ENCODE data around the gene IFNE. TPM values are rescaled to one million over a fixed set of nuclear protein-coding genes. Genes with fewer than 3 reads are reported as not detected.

The IFNE gene, protein sequence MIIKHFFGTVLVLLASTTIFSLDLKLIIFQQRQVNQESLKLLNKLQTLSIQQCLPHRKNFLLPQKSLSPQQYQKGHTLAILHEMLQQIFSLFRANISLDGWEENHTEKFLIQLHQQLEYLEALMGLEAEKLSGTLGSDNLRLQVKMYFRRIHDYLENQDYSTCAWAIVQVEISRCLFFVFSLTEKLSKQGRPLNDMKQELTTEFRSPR
- not detected for total RNA-seq
- not detected for polyA plus RNA-seq
- long read RNA-seq, donor 1, result 0 reads
- long read RNA-seq, donor 2, result 0 reads
- long read RNA-seq, donor 3, result 0 reads

DNA sequence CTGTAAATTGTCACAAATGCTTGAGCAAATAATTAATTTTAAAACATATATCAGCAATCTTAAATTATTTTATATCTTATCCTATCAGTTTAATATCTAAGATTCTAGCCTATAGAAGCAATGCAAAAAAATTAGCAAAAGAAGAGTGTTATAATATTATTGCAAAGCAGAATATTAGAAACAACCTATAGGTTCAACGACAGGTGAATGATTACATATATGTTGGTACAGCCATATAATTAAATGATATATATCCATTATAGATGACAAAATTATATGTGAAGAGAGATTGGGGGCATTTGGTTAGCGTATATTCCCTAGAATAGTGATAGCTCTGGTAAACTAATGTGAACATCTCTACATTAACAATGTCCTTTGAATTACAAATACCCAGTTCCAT lies at the start of gene IFNE:
Gene IFNE, minus strand, starts transcription at position 101 of the 400 bp plus-strand sequence. CDS start 619 bp downstream, outside the sequence.
- DNase-seq, result no peak
- TF ChIP-seq, protein P1, sequence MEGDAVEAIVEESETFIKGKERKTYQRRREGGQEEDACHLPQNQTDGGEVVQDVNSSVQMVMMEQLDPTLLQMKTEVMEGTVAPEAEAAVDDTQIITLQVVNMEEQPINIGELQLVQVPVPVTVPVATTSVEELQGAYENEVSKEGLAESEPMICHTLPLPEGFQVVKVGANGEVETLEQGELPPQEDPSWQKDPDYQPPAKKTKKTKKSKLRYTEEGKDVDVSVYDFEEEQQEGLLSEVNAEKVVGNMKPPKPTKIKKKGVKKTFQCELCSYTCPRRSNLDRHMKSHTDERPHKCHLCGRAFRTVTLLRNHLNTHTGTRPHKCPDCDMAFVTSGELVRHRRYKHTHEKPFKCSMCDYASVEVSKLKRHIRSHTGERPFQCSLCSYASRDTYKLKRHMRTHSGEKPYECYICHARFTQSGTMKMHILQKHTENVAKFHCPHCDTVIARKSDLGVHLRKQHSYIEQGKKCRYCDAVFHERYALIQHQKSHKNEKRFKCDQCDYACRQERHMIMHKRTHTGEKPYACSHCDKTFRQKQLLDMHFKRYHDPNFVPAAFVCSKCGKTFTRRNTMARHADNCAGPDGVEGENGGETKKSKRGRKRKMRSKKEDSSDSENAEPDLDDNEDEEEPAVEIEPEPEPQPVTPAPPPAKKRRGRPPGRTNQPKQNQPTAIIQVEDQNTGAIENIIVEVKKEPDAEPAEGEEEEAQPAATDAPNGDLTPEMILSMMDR (IDR thresholded peaks at IDR 0.05), result no peak
- H3K9me3 ChIP-seq, result peaks cover 0 to 10% (median 0%) of the 10 kb centered on the region in 11 donors
- peak within 1 kb of the TSS in 1 of 10 donors; percentile 6 for H3K4me3 ChIP-seq
- H3K27me3 ChIP-seq, result peaks cover 0 to 3% (median 0%) of the 10 kb centered on the region in 7 donors
- no peak for ATAC-seq
- 88 to 92% methylated on average over 2 of the region's 2 CpGs for WGBS, 2 donors
- peak within 1 kb of the TSS in 1 of 10 donors; percentile 7 for H3K27ac ChIP-seq
- no peaks in the 10 kb centered on the region for H3K36me3 ChIP-seq
- H3K4me1 ChIP-seq, result peaks cover 0 to 16% (median 0%) of the 10 kb centered on the region in 9 donors
- intact Hi-C loops (cut with DNase I), result no loop called here

DNA sequence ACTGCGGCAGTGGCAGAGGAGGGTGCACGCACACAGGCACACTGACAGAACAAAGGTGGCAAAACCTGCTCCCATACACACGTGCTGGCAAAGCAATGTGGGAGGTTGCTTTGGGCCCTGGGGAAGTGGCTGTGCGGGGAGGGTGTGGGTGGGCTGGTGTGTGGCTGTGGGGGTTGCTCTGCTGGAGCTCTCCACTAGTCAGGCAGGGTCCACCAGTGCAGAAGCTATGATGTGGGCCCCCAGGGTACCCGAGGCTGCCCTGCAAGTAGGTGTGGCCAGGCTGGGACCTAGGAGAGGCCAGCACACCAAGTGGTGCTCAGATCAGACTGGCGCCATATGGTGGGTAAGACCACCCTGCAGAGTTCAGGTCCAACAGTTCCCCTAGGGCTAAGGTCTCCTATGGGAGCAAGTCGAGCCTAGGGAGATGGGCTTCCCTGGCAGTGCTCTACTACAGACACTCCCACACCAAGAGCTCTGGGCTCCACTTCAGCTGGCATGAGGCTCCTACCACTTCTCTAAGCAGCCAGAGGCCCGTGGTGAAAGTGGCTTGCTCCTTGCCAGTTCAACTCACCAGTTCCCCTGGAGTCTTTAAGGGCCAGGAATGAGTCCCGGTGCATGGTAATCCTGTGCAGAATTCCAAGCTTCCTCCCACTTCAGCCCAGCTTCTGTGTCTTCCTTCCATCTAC lies 46.2 kb upstream of the IFNE start:
- H3K27ac ChIP-seq, result no peak overlapping the region
- H3K27me3 ChIP-seq, result peaks cover 0 to 14% (median 0%) of the 10 kb centered on the region in 7 donors
- H3K4me1 ChIP-seq, result no peaks in the 10 kb centered on the region
- ATAC-seq (no peak), DNase-seq (no peak)
- TF ChIP-seq, protein P1 (IDR thresholded peaks at IDR 0.05), result no peak
- H3K4me3 ChIP-seq, result no peak overlapping the region
- 78 to 86% methylated on average over 9 of the region's 9 CpGs for WGBS, 2 donors
- H3K36me3 ChIP-seq, result no peaks in the 10 kb centered on the region
- intact Hi-C loops (cut with DNase I), result no loop called here
- peaks cover 0 to 9% (median 0%) of the 10 kb centered on the region in 11 donors for H3K9me3 ChIP-seq

DNA sequence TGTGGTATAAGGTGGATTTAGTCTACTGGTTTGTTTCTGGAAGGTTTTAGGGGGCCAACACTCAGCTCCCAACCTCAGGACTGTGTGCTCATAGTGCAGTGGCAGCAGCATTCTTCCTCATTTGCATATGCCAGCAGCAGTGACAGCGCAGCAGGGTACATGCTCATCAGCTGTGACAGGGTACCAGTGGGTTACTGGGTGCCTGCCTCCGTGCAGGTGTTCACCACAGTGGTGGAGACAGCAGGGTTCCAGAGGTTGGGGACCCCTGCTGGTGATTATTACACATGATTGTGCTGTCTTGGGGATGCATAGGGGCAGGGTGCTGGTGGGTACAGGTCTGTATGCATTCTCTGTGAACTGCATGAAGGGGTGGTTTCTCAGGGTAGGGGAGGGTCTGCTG lies 45.5 kb upstream of the IFNE start:
- WGBS, 2 donors, result 78 to 81% methylated on average over 2 of the region's 2 CpGs

DNA sequence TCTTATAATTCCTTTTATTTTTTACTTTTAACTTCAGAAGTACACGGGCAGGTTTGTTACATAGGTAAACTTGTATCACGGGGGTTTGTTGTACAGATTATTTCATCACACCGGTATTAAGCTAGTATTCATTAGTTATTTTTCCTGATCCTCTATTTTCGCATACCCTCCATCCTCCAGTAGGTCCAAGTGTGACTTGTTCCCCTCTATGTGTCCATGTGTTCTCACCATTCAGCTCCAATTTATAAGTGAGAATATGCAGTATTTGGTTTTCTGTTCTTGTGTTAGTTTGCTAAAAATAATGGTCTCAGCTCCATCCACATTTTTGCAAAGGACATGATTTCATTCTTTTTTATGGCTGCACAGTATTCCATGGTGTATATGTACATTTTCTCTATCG lies 43.1 kb upstream of the IFNE start:
- H3K27ac ChIP-seq, result no peak overlapping the region
- peaks cover 0 to 14% (median 0%) of the 10 kb centered on the region in 7 donors for H3K27me3 ChIP-seq
- intact Hi-C loops (cut with DNase I), result no loop called here
- H3K4me3 ChIP-seq, result no peak overlapping the region
- ATAC-seq (no peak), DNase-seq (no peak)
- H3K9me3 ChIP-seq, result peaks cover 0 to 13% (median 5%) of the 10 kb centered on the region in 11 donors
- no peaks in the 10 kb centered on the region for H3K36me3 ChIP-seq
- H3K4me1 ChIP-seq, result no peaks in the 10 kb centered on the region
- TF ChIP-seq, protein P1 (IDR thresholded peaks at IDR 0.05), result no peak
- 90 to 91% methylated on average over 5 of the region's 5 CpGs for WGBS, 2 donors

More for the DNA sequence above, 45.5 kb upstream of the IFNE start:
- Histone ChIP-seq H3K4me3 (no peak overlapping the region), H3K4me1 (no peaks in the 10 kb centered on the region), H3K9me3 (peaks cover 0 to 9% (median under 1%) of the 10 kb centered on the region in 11 donors), H3K27me3 (peaks cover 0 to 14% (median 0%) of the 10 kb centered on the region in 7 donors), H3K36me3 (no peaks in the 10 kb centered on the region), H3K27ac (no peak overlapping the region)
- ATAC-seq (no peak), DNase-seq (no peak)
- TF ChIP-seq, protein P1 (IDR thresholded peaks at IDR 0.05), result no peak
- intact Hi-C loops (cut with DNase I), result no loop called here

Data from heart right ventricle (tissue), 16 donors.